ENCODE data around the gene ADGRD2. TPM values are rescaled to one million over a fixed set of nuclear protein-coding genes. Genes with fewer than 3 reads are reported as not detected.

ADGRD2 gene
- total RNA-seq, 1 experiment from 2014 or later, result not detected

GRCh38 chr9:124475158-124475867 is 25.1 kb downstream of the ADGRD2 start:
- DNase-seq (ENCODE audit: low read depth, low spot score) (no peak), ATAC-seq (peak; percentile 26; the same call in 1 of the 2 replicates)
- Histone ChIP-seq H2AFZ (ENCODE audit: low read depth, low read length, poor library complexity, severe bottlenecking) (no peak overlapping the region), H3K9me2 (ENCODE audit: insufficient read depth) (no peaks in the 10 kb centered on the region), H3K9me3 (ENCODE audit: control insufficient read depth in 1 of 2, insufficient read depth in 1 of 2, low read depth in 1 of 2, low read length in 2 of 2) (no peaks in the 10 kb centered on the region), H3K9ac (ENCODE audit: low read length) (no peak overlapping the region), H4K20me1 (ENCODE audit: insufficient read depth) (no peaks in the 10 kb centered on the region), H3K4me3 (replicated peaks in 1 of 2; ENCODE audit: low read depth in 1 of 2, low read length in 2 of 2) (no peak overlapping the region), H3K36me3 (ENCODE audit: control insufficient read depth in 1 of 2, insufficient read depth in 2 of 2, low read length in 2 of 2) (no peaks in the 10 kb centered on the region), H3K79me2 (ENCODE audit: insufficient read depth, low read length) (no peaks in the 10 kb centered on the region), H3K4me2 (ENCODE audit: low read length) (no peak overlapping the region), H3K27ac (ENCODE audit: low read depth, low read length) (no peak overlapping the region), H3K27me3 (ENCODE audit: insufficient read depth, low read length) (no peaks in the 10 kb centered on the region), H3K4me1 (ENCODE audit: control insufficient read depth in 1 of 2, insufficient read depth in 2 of 2, low read length in 2 of 2) (peaks cover 5 to 13% of the 10 kb centered on the region in 2 experiments)
- intact Hi-C loops (cut with micrococcal nuclease), result no loop called here
- ChIA-PET POLR2A (no interaction called here), CTCF (no interaction called here), RAD21 (ENCODE audit: low non-redundant PET in 1 of 2, low total read pairs in 2 of 2, uncharacterized antibody in 2 of 2, unreplicated experiment in 2 of 2) (no interaction called here)
- no TSS peak for BruUV-seq (replicated peaks)
- TF ChIP-seq EGR1 (IDR thresholded peaks at IDR 0.05; ENCODE audit: low read depth) (no peak), ELF1 (IDR thresholded peaks at IDR 0.05; ENCODE audit: borderline replicate concordance, low read depth) (no peak), TCF7L2 (IDR thresholded peaks at IDR 0.05; ENCODE audit: borderline replicate concordance, extremely low read depth, insufficient read depth, insufficient read length) (no peak), ZFX (IDR thresholded peaks at IDR 0.05) (no peak), YY1 (IDR thresholded peaks at IDR 0.05; ENCODE audit: extremely low read depth, insufficient replicate concordance, low read depth, low read length) (no peak), CTCF (IDR thresholded peaks at IDR 0.05 in 2 of 3, conservative IDR thresholded peaks at IDR 0.05 in 1 of 3; ENCODE audit: borderline replicate concordance in 1 of 3, insufficient read depth in 1 of 3, low read depth in 2 of 3, low read length in 2 of 3) (peak in 1 of 3 experiments; percentile 18; a peak in 2 of 6 replicates)

Data from HCT116 (cell line).